ENCODE data around the gene DIP2B.
"Not testable (repeated sequence)": the region's sequence is repeated elsewhere in the genome, so short reads cannot be mapped to it uniquely, and the experiment has no call there.

DIP2B gene

DNA sequence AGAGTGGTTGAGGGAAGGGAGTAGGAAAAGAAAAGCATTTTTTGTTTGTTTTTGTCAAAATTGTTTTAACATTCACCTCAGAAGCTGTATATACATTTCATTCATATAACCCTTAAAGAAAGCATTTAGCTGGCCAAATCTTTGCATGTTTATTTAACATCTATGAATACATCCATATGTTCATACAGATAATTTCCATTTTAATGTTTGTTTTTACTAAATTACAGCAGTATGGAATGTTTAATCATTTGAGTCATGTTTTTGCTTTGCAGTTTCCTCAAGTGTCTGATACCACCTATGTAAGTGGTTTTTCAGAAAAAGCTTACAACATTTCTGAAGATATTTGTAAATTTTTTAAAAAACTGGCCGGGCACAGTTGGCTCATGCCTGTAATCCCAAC lies 174.8 kb downstream of the DIP2B start:
- H3K4me1 Mint-ChIP-seq: no peaks in the 10 kb centered on the region

DNA sequence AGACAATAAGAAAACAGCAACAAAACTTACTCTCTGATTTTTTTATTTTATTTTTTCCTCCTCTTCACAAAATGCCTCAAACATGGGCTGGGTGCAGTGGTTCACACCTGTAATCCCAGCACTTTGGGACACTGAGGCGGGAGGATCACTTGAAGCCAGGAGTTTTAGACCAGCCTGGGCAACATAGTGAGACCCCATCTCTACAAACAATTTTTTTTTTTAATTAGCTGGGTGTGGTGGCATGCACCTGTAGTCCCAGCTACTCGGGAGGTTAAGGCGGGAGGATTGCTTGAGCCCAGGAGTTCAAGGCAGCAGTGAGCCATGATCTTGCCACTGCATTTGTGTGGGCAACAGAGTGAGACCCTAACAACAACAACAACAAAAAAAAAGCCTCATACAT lies 176.3 kb downstream of the DIP2B start:
- H3K9me3 Mint-ChIP-seq; H3K4me1 Mint-ChIP-seq; H3K27me3 Mint-ChIP-seq (ENCODE audit: low read depth, poor library complexity); H3K4me3 Mint-ChIP-seq; DNase-seq; H3K27ac Mint-ChIP-seq: not testable (repeated sequence)
- peaks cover 62% of the 10 kb centered on the region for H3K36me3 Mint-ChIP-seq (ENCODE audit: low read depth)

More for the DNA sequence above, 174.8 kb downstream of the DIP2B start:
- Mint-ChIP-seq H3K27me3 (ENCODE audit: low read depth, poor library complexity) (peaks cover 3% of the 10 kb centered on the region), H3K9me3 (no peaks in the 10 kb centered on the region), H3K27ac (no peak overlapping the region), H3K36me3 (ENCODE audit: low read depth) (peaks cover 72% of the 10 kb centered on the region), H3K4me3 (no peak overlapping the region)
- DNase-seq: no peak
- TF ChIP-seq CTCF (IDR thresholded peaks at IDR 0.05): no peak

DNA sequence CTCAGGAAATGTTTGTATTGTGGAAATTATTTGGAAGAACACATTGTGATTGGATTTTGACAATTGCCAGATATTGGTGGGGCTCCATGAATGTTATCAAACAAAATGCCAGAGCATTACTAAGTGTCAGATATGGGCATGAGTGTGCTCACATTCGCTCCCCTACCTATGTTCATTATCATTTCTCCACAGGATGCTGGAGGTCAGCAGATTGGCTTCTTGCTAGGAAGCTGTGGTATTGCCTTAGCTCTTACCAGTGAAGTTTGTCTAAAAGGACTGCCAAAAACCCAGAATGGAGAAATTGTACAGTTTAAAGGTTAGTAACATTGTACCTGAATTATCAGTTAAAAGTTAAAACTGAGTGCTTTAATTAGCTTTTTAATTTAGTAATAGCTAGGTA lies 180.9 kb downstream of the DIP2B start:
- DNase-seq: no peak
- peaks cover 7% of the 10 kb centered on the region for H3K4me1 Mint-ChIP-seq
- peaks cover 5% of the 10 kb centered on the region for H3K27me3 Mint-ChIP-seq (ENCODE audit: low read depth, poor library complexity)
- no peaks in the 10 kb centered on the region for H3K9me3 Mint-ChIP-seq
- peaks cover 71% of the 10 kb centered on the region for H3K36me3 Mint-ChIP-seq (ENCODE audit: low read depth)
- H3K4me3 Mint-ChIP-seq: no peak overlapping the region
- H3K27ac Mint-ChIP-seq: no peak overlapping the region
- TF ChIP-seq CTCF (IDR thresholded peaks at IDR 0.05): no peak

- DNase-seq: no peak
- Mint-ChIP-seq H3K27me3 (ENCODE audit: low read depth, poor library complexity) (peaks cover 5% of the 10 kb centered on the region), H3K9me3 (no peaks in the 10 kb centered on the region), H3K27ac (no peak overlapping the region), H3K4me3 (no peak overlapping the region), H3K4me1 (peaks cover 7% of the 10 kb centered on the region), H3K36me3 (ENCODE audit: low read depth) (peaks cover 68% of the 10 kb centered on the region)
- TF ChIP-seq CTCF (IDR thresholded peaks at IDR 0.05): no peak
Observed at GRCh38 chr12:50686406-50686805, 181.6 kb downstream of the DIP2B start.

DNA sequence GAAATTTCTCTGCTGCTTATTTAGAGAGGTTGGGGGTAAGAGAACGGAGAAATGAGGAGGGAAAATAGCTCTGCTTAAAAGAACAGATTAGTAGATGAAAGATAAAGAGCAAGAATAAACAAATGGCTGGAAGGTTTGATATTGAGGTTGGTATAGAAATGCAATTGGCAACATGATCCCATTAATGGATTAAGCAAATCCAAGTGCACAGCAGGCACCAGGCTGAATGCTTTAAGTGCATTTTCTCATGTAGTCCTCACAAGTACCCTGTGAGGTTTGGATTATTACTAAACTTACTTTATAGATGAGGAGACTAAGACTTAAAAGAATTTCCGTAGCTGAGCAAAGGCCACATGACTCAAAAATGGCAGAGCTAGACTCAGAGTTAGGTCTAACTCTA lies 182.2 kb downstream of the DIP2B start:
- peaks cover 63% of the 10 kb centered on the region for H3K36me3 Mint-ChIP-seq (ENCODE audit: low read depth)
- H3K27me3 Mint-ChIP-seq (ENCODE audit: low read depth, poor library complexity): peaks cover 5% of the 10 kb centered on the region
- no peak for TF ChIP-seq CTCF (IDR thresholded peaks at IDR 0.05)
- H3K27ac Mint-ChIP-seq: peak overlapping the region; percentile 2
- no peak for DNase-seq
- H3K9me3 Mint-ChIP-seq: no peaks in the 10 kb centered on the region
- no peak overlapping the region for H3K4me3 Mint-ChIP-seq
- peaks cover 7% of the 10 kb centered on the region for H3K4me1 Mint-ChIP-seq

DNA sequence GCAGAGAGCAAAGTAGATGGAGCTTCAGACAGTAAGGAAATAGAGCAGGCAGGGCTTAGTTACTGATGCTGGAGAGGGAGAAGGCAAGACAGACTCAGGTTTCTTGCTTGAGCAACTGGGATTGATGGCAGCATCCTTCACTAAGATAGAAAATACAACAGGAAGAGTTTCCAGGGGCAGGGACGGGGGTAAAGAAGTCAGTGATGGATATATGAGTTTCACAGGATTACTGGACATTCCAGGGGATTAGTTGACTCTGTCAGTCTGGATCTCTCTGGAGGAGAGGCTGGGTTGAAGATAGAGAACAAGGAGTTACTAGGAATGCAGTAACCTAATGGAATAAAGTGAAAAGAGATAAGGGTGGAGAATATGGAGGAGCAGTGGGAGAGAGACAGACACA lies 184.7 kb downstream of the DIP2B start:
- no peak for TF ChIP-seq CTCF (IDR thresholded peaks at IDR 0.05)
- Mint-ChIP-seq H3K27me3 (ENCODE audit: low read depth, poor library complexity) (peaks cover 4% of the 10 kb centered on the region), H3K36me3 (ENCODE audit: low read depth) (peaks cover 45% of the 10 kb centered on the region), H3K27ac (peak overlapping the region; percentile 91), H3K4me3 (no peak overlapping the region), H3K9me3 (no peaks in the 10 kb centered on the region), H3K4me1 (peaks cover 7% of the 10 kb centered on the region)
- no peak for DNase-seq
